ENCODE measurements around the gene MSMP.
A peak's percentile ranks its signal among the peaks of the same experiment; 100 is the strongest.

Gene MSMP

GRCh38 chr9:35738186-35738585 is 15.9 kb downstream of the MSMP start:
- TF ChIP-seq CTCF (IDR thresholded peaks at IDR 0.05; ENCODE audit: borderline replicate concordance, insufficient read depth, low read depth, low read length), result no peak
- no peak overlapping the region for H3K4me3 ChIP-seq (ENCODE audit: low read depth, low read length)

GRCh38 chr9:35737143-35737542 is 16.9 kb downstream of the MSMP start:
- no peak overlapping the region for H3K4me3 ChIP-seq (ENCODE audit: low read depth, low read length)
- TF ChIP-seq CTCF (IDR thresholded peaks at IDR 0.05; ENCODE audit: borderline replicate concordance, insufficient read depth, low read depth, low read length), result no peak

- TF ChIP-seq CTCF (IDR thresholded peaks at IDR 0.05; ENCODE audit: borderline replicate concordance, insufficient read depth, low read depth, low read length), result peak; percentile 90
- H3K4me3 ChIP-seq (ENCODE audit: low read depth, low read length), result no peak overlapping the region
These were observed 17.9 kb downstream of the MSMP start for GRCh38 chr9:35736201-35736633.

- TF ChIP-seq CTCF (IDR thresholded peaks at IDR 0.05; ENCODE audit: borderline replicate concordance, insufficient read depth, low read depth, low read length), result no peak
- H3K4me3 ChIP-seq (ENCODE audit: low read depth, low read length), result no peak overlapping the region
These were observed 20.0 kb downstream of the MSMP start for GRCh38 chr9:35734096-35734495.

- no peak for TF ChIP-seq CTCF (IDR thresholded peaks at IDR 0.05; ENCODE audit: borderline replicate concordance, insufficient read depth, low read depth, low read length)
- H3K4me3 ChIP-seq (ENCODE audit: low read depth, low read length), result peak overlapping the region; percentile 94
These were observed 21.1 kb downstream of the MSMP start for GRCh38 chr9:35732800-35733541.

GRCh38 chr9:35732185-35732799 is 21.8 kb downstream of the MSMP start, which contains the start of the genes CREB3 and TLN1:
Gene CREB3, plus strand, starts transcription at chr9:35732666. Its CDS starts 107 bp downstream, at chr9:35732773.
Gene TLN1, minus strand, starts transcription at chr9:35732195. Its CDS starts 6,501 bp downstream, at chr9:35725694.
- H3K4me3 ChIP-seq (ENCODE audit: low read depth, low read length), result peak within 1 kb of the TSS; percentile 94
- no peak for TF ChIP-seq CTCF (IDR thresholded peaks at IDR 0.05; ENCODE audit: borderline replicate concordance, insufficient read depth, low read depth, low read length)

Measured in GM12875 (cell line).